GM12878 (cell line): ENCODE measurements around the gene ITGA11. TPM values are rescaled to one million over a fixed set of nuclear protein-coding genes. Genes with fewer than 3 reads are reported as not detected.

Experiments
- ATAC-seq: fragments of 200-7000 bp; cut with Tn5 transposase; 3 replicates; pipeline ENCODE4 v1.9.1; 2020; ENCODE audit warnings: mild to moderate bottlenecking, moderate library complexity
- BruUV-seq: library from RNA; stranded (reverse); fragments of 400-500 nt; replicated peaks from 2 replicates; lab custom pipeline; 2021; lab: Mats Ljungman, UMichigan
- CTCF ChIA-PET: fragments of 300-600 bp; sonication (Branson Sonifier 250); formaldehyde crosslinking; extraction: SDS; loops from one replicate; lab custom pipeline; 2021; ENCODE audit warnings: inconsistent platforms; lab: Yijun Ruan, JAX
- POLR2A ChIA-PET: fragments of 350-600 bp; formaldehyde crosslinking; extraction: SDS; loops from one replicate; lab custom pipeline; 2021; ENCODE audit warnings: inconsistent platforms; lab: Charles Lee
- RAD21 ChIA-PET: fragments of 300-600 bp; sonication (Branson Sonifier 250); formaldehyde crosslinking; loops from one replicate; lab custom pipeline; 2023; ENCODE audit warnings: antibody characterized with exemption; ENCODE audit not compliant: unreplicated experiment; lab: Charles Lee
- SMC1A ChIA-PET: fragments of 300-600 bp; sonication (Branson Sonifier 250); formaldehyde crosslinking; loops from one replicate; lab custom pipeline; 2023; ENCODE audit not compliant: unreplicated experiment, uncharacterized antibody; lab: Charles Lee
- DNase-seq: peaks from one replicate; pipeline ENCODE4 v3.0.0-alpha.2; 2011; ENCODE audit warnings: low read depth, low spot score
- FAIRE-seq: peaks from 3 replicates; lab custom pipeline; 2011; peaks lifted over from hg19 to GRCh38; lab: Jason Lieb, UNC
- H2AFZ ChIP-seq: 2 replicates; pipeline ENCODE4 v1.6.0; 2011; ENCODE audit warnings: low read depth, low read length, control low read depth; ENCODE audit not compliant: control insufficient read depth
- H3K27ac ChIP-seq: 2 replicates; pipeline ENCODE4 v1.5.1; 2011; ENCODE audit warnings: control low read depth; ENCODE audit not compliant: control insufficient read depth, insufficient read depth
- H3K27me3 ChIP-seq, 2 experiments: replicated peaks in 1 of 2; 2 replicates each; pipeline versions ENCODE4 v1.6.0 to v1.6.1; 2011; ENCODE audit warnings: low read length in 1 of 2; ENCODE audit not compliant: control insufficient read depth in 2 of 2, insufficient read depth in 2 of 2
- H3K36me3 ChIP-seq, 2 experiments: 2 replicates each; pipeline ENCODE4 v1.5.1; 2011; ENCODE audit warnings: low read length in 1 of 2; ENCODE audit not compliant: control insufficient read depth in 2 of 2, insufficient read depth in 2 of 2
- H3K4me1 ChIP-seq: 2 replicates; pipeline ENCODE4 v1.6.1; 2011; ENCODE audit warnings: mild to moderate bottlenecking, low read length, moderate library complexity, mixed read lengths; ENCODE audit not compliant: control insufficient read depth, insufficient read depth
- H3K4me2 ChIP-seq: 2 replicates; pipeline ENCODE4 v1.6.0; 2011; ENCODE audit warnings: control low read depth; ENCODE audit not compliant: control insufficient read depth, insufficient read depth
- H3K4me3 ChIP-seq: fragments of 200-600 bp; sonication (generic); 2 replicates; pipeline ENCODE4 v1.5.1; 2016
- H3K79me2 ChIP-seq: 2 replicates; pipeline ENCODE4 v1.6.0; 2011; ENCODE audit warnings: low read length; ENCODE audit not compliant: control insufficient read depth, insufficient read depth
- H3K9ac ChIP-seq: 2 replicates; pipeline ENCODE4 v1.8.0; 2011; ENCODE audit warnings: low read length, control low read depth, mixed read lengths; ENCODE audit not compliant: control insufficient read depth, insufficient read depth
- H3K9me3 ChIP-seq: replicated peaks from 3 replicates; pipeline ENCODE4 v1.5.1; 2011; ENCODE audit warnings: mild to moderate bottlenecking, low read length; ENCODE audit not compliant: control insufficient read depth, insufficient read depth
- H4K20me1 ChIP-seq: 2 replicates; pipeline ENCODE4 v1.6.0; 2011; ENCODE audit not compliant: control insufficient read depth, insufficient read depth
- ATF2 ChIP-seq: IDR thresholded peaks from 2 replicates; pipeline ENCODE4 v1.6.1; 2012; ENCODE audit warnings: low read length, inconsistent platforms
- CHD4 ChIP-seq: fragments of 200-600 bp; sonication (generic); IDR thresholded peaks from 2 replicates; pipeline ENCODE4 v1.6.1; 2016; ENCODE audit warnings: mild to moderate bottlenecking
- E2F4 ChIP-seq: IDR thresholded peaks from 2 replicates; pipeline ENCODE4 v1.6.1; 2012; ENCODE audit warnings: low read depth, low read length, improper control_type of control experiment
- EZH2 ChIP-seq: IDR thresholded peaks from 2 replicates; pipeline ENCODE4 v1.6.1; 2012; ENCODE audit warnings: low read depth, mild to moderate bottlenecking, control low read depth, inconsistent platforms, low read length, borderline replicate concordance; ENCODE audit not compliant: control insufficient read depth
- HSF1 ChIP-seq: fragments of 150-350 bp; IDR thresholded peaks from 2 replicates; pipeline ENCODE4 v1.6.1; 2014; ENCODE audit warnings: mild to moderate bottlenecking, low read depth, low read length
- KAT2A ChIP-seq: conservative IDR thresholded peaks from 2 replicates; pipeline ENCODE4 v1.6.1; 2011; ENCODE audit warnings: low read depth, low read length; ENCODE audit not compliant: control insufficient read depth
- NFXL1 ChIP-seq: fragments of 450-650 bp; IDR thresholded peaks from 2 replicates; pipeline ENCODE4 v1.6.1; 2017; ENCODE audit warnings: antibody characterized with exemption, mild to moderate bottlenecking, borderline replicate concordance
- PBX3 ChIP-seq: IDR thresholded peaks from 2 replicates; pipeline ENCODE4 v1.6.1; 2011; ENCODE audit warnings: mild to moderate bottlenecking, low read depth, low read length, moderate library complexity; ENCODE audit not compliant: insufficient replicate concordance
- PML ChIP-seq: IDR thresholded peaks from 2 replicates; pipeline ENCODE4 v1.6.1; 2012; ENCODE audit warnings: low read length, inconsistent platforms
- RAD21 ChIP-seq: IDR thresholded peaks from 2 replicates; pipeline ENCODE4 v1.6.1; 2011; ENCODE audit warnings: mild to moderate bottlenecking, low read depth, low read length, moderate library complexity; ENCODE audit not compliant: insufficient read depth
- RBBP5 ChIP-seq: fragments of 200-600 bp; sonication (generic); conservative IDR thresholded peaks from 2 replicates; pipeline ENCODE4 v1.6.1; 2016
- USF1 ChIP-seq: IDR thresholded peaks from 2 replicates; pipeline ENCODE4 v1.6.1; 2011; ENCODE audit warnings: borderline replicate concordance, low read depth, mild to moderate bottlenecking, moderate library complexity, mixed read lengths, low read length; ENCODE audit not compliant: insufficient read depth; ENCODE audit errors: extremely low read length
- WGBS: methylation state at CpG from one replicate; pipeline ENCODE4 v1.1.6; 2016; ENCODE audit warnings: low lambda C conversion rate; ENCODE audit not compliant: insufficient replicate concordance, insufficient coverage; ENCODE audit errors: missing lambda C conversion rate; 5-methylcytosine and 5-hydroxymethylcytosine counted together
- in situ Hi-C: fragments of 300-500 bp; cut with MboI; formaldehyde crosslinking; loops from 9 replicates; pipeline ENCODE4 v1.14.3; 2018; ENCODE audit warnings: mixed read lengths
- intact Hi-C: fragments of 100-400 bp; cut with micrococcal nuclease; formaldehyde crosslinking; loops from one replicate; pipeline ENCODE4 v1.14.2; 2022; ENCODE audit not compliant: unreplicated experiment
- polyA plus RNA-seq, 11 experiments: library from polyadenylated mRNA; depleted of rRNA in 4 of 11; unstranded in 6 of 11; stranded (reverse) in 5 of 11; fragments of >200 nt; fragmentation: Nextera tagmentation in 4 of 11; fragmentation: Illumina TruSeq in 1 of 11; extraction: Ambion mirVana in 4 of 11; extraction: Trizol in 1 of 11; gene quantifications; 1 replicate in 1 of 11; 2 replicates in 10 of 11; pipeline versions ENCODE4 v1.2.1 to v1.2.3, GENCODE V29; 2011 to 2016; ENCODE audit warnings: inconsistent platforms in 2 of 11, missing spikeins in 2 of 11, low read depth in 1 of 11
- total RNA-seq, 4 experiments: library from RNA; depleted of rRNA in 3 of 4; stranded (reverse); fragments of >200 nt in 3 of 4; fragmentation: Illumina TruSeq in 1 of 4; extraction: Trizol in 1 of 4; gene quantifications; 2 replicates each; pipeline versions ENCODE4 v1.2.1 to v1.2.3, GENCODE V29; 2013 to 2021

ITGA11 gene
- total and polyA plus RNA-seq, 10 of the 15 experiments (the other 5 are each of a cell fraction or from before 2014, with no cell fraction given) = under 0.01 to 0.36 (median 0.13) TPM; not detected in 1

- TF ChIP-seq ATF2 (no peak), PBX3 (no peak), HSF1 (no peak), PML (no peak)
These were observed 71.2 kb downstream of the ITGA11 start (continued) for GRCh38 chr15:68360721-68361120.

- 26% methylated on average over 6 of the region's 6 CpGs for WGBS
These were observed 75.2 kb downstream of the ITGA11 start for GRCh38 chr15:68356778-68357177.

More at GRCh38 chr15:68356778-68357177, 75.2 kb downstream of the ITGA11 start:
- Histone ChIP-seq H2AFZ (no peak overlapping the region), H3K4me2 (no peak overlapping the region), H3K4me3 (no peak overlapping the region), H3K4me1 (no peaks in the 10 kb centered on the region), H3K27me3 (no peaks in the 10 kb centered on the region), H3K27ac (no peak overlapping the region), H4K20me1 (no peaks in the 10 kb centered on the region), H3K9me3 (no peaks in the 10 kb centered on the region; the same call in 2 of the 3 replicates), H3K9ac (no peak overlapping the region), H3K79me2 (no peaks in the 10 kb centered on the region), H3K36me3 (no peaks in the 10 kb centered on the region)
- in situ Hi-C loops = no loop called here
- DNase-seq = no peak
- intact Hi-C loops = no loop called here
- TF ChIP-seq USF1 = no peak
- TF ChIP-seq RBBP5 = no peak
- TF ChIP-seq KAT2A = no peak
- no peak for TF ChIP-seq CHD4
- TF ChIP-seq E2F4 = no peak
- no peak for TF ChIP-seq RAD21
- TF ChIP-seq NFXL1 = no peak
- TF ChIP-seq EZH2 = no peak
- no peak for ATAC-seq
- RAD21 ChIA-PET = interaction anchor here (0.5 kb wide), 1 partner anchor 103 kb away, joined by 3 read pairs; no protein-coding TSS in a partner anchor
- FAIRE-seq = no peak
- BruUV-seq = no TSS peak
- POLR2A ChIA-PET = no interaction called here
- SMC1A ChIA-PET = no interaction called here
- CTCF ChIA-PET = interaction anchor here (1.0 kb wide), 1 partner anchor 50 kb away, joined by 3 read pairs; no protein-coding TSS in a partner anchor
